Muscle layer of duodenum (tissue), 2 donors: ENCODE results near the gene POLR3C.
"Not testable (repeated sequence)": the region's sequence is repeated elsewhere in the genome, so short reads cannot be mapped to it uniquely, and the experiment has no call there.

ENCODE experiments used
- H3K27ac ChIP-seq: one replicate; pipeline ENCODE4 v1.7.0; 2013; ENCODE audit warnings: mild to moderate bottlenecking, low read length
- H3K27me3 ChIP-seq: one replicate; pipeline ENCODE4 v1.7.0; 2013; ENCODE audit warnings: low read depth, mild to moderate bottlenecking, control low read depth, low read length
- H3K36me3 ChIP-seq, 2 donors: one replicate each; pipeline ENCODE4 v1.7.0; 2013; ENCODE audit warnings: low read length in 2 of 2, control low read depth in 1 of 2, mild to moderate bottlenecking in 1 of 2; ENCODE audit not compliant: insufficient read depth in 2 of 2, control insufficient read depth in 1 of 2
- H3K4me1 ChIP-seq, 2 donors: one replicate each; pipeline ENCODE4 v1.7.0; 2013; ENCODE audit warnings: low read length in 2 of 2, mild to moderate bottlenecking in 2 of 2, control low read depth in 1 of 2, moderate library complexity in 1 of 2; ENCODE audit not compliant: insufficient read depth in 2 of 2, control insufficient read depth in 1 of 2
- H3K4me3 ChIP-seq, 2 donors: one replicate each; pipeline ENCODE4 v1.7.0; 2013; ENCODE audit warnings: low read length in 2 of 2, low read depth in 1 of 2, mild to moderate bottlenecking in 1 of 2
- H3K9me3 ChIP-seq, 2 donors: one replicate each; pipeline ENCODE4 v1.7.0; 2013; ENCODE audit warnings: low read length in 2 of 2, control low read depth in 1 of 2, mild to moderate bottlenecking in 1 of 2; ENCODE audit not compliant: control insufficient read depth in 1 of 2
- donor health status: healthy.

Gene POLR3C, protein sequence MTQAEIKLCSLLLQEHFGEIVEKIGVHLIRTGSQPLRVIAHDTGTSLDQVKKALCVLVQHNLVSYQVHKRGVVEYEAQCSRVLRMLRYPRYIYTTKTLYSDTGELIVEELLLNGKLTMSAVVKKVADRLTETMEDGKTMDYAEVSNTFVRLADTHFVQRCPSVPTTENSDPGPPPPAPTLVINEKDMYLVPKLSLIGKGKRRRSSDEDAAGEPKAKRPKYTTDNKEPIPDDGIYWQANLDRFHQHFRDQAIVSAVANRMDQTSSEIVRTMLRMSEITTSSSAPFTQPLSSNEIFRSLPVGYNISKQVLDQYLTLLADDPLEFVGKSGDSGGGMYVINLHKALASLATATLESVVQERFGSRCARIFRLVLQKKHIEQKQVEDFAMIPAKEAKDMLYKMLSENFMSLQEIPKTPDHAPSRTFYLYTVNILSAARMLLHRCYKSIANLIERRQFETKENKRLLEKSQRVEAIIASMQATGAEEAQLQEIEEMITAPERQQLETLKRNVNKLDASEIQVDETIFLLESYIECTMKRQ

GRCh38 chr1:145823565-145824498 lies at the start of gene POLR3C, which contains the start of gene RNF115:
TSS of gene POLR3C (plus strand) at chr1:145824200. CDS start at chr1:145825777, 1,577 bp downstream.
TSS of gene RNF115 (minus strand) at chr1:145824095. CDS start at chr1:145823873, 222 bp downstream.
- H3K27ac ChIP-seq, result peak within 1 kb of the TSS; percentile 94
- H3K27me3 ChIP-seq, result no peaks in the 10 kb centered on the region
- peaks cover 24 to 29% of the 10 kb centered on the region in 2 donors for H3K36me3 ChIP-seq
- no peaks in the 10 kb centered on the region for H3K9me3 ChIP-seq
- peak within 1 kb of the TSS; percentile 84 to 98 for H3K4me3 ChIP-seq
- H3K4me1 ChIP-seq, result peaks cover 0 to 11% of the 10 kb centered on the region in 2 donors

DNA sequence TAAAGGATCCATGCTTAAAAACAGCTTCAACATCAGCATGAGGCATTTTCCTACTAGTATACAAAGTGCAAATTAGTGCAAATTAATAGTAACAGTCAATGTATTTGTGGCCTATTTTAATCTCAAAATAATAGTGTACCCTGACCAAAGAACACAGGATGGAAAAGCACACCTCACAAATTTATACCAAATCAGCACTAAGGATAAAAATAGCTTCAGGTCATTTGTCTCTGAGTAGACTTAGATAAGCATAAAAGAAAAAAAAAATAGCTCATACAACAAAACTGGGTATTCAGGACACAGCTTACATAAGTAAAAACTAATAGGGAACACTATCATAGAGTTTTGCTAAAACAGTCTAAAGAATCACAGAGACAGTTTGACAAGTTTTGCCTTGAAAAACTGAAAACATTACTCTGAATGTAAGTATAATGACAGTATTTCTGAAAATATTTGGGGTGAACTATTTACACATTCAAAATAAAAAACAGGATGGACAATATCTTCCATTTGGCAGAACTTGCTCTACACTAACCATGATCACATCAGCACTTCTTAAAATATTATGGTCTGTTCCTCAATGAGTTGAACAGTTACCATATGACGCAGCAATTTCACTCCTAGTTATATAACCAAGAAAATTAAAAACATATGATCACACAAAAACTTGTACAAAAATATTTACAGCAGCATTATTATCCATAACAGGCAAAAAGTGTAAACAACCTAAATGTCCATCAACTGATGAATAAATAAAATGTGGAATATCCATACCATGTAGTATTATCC lies 46.4 kb upstream of the POLR3C start:
- Histone ChIP-seq H3K4me3 (no peak overlapping the region), H3K36me3 (peaks cover 0 to 8% of the 10 kb centered on the region in 2 donors), H3K27me3 (no peaks in the 10 kb centered on the region), H3K9me3 (no peaks in the 10 kb centered on the region), H3K27ac (no peak overlapping the region), H3K4me1 (peaks cover 0 to 5% of the 10 kb centered on the region in 2 donors)

GRCh38 chr1:145778146-145778540 lies 45.9 kb upstream of the POLR3C start:
- Histone ChIP-seq H3K36me3 (peaks cover 0 to 8% of the 10 kb centered on the region in 2 donors), H3K4me3 (no peak overlapping the region), H3K4me1 (peaks cover 0 to 5% of the 10 kb centered on the region in 2 donors), H3K27me3 (no peaks in the 10 kb centered on the region), H3K27ac (no peak overlapping the region), H3K9me3 (no peaks in the 10 kb centered on the region)

- H3K4me3 ChIP-seq, result peak overlapping the region in 1 of 2 donors; percentile 55
- no peaks in the 10 kb centered on the region for H3K27me3 ChIP-seq
- H3K36me3 ChIP-seq, result no peaks in the 10 kb centered on the region
- H3K4me1 ChIP-seq, result peaks cover 8 to 12% of the 10 kb centered on the region in 2 donors
- no peaks in the 10 kb centered on the region for H3K9me3 ChIP-seq
- peak overlapping the region; percentile 70 for H3K27ac ChIP-seq
Measured at GRCh38 chr1:145782272-145783099, 41.5 kb upstream of the POLR3C start.

- peak overlapping the region; percentile 70 for H3K27ac ChIP-seq
- H3K4me3 ChIP-seq, result peak overlapping the region; percentile 33 to 55
- H3K27me3 ChIP-seq, result no peaks in the 10 kb centered on the region
- peaks cover 6 to 12% of the 10 kb centered on the region in 2 donors for H3K4me1 ChIP-seq
- no peaks in the 10 kb centered on the region for H3K9me3 ChIP-seq
- H3K36me3 ChIP-seq, result peaks cover 7 to 8% of the 10 kb centered on the region in 2 donors
Measured at GRCh38 chr1:145784409-145784808, 39.6 kb upstream of the POLR3C start.

DNA sequence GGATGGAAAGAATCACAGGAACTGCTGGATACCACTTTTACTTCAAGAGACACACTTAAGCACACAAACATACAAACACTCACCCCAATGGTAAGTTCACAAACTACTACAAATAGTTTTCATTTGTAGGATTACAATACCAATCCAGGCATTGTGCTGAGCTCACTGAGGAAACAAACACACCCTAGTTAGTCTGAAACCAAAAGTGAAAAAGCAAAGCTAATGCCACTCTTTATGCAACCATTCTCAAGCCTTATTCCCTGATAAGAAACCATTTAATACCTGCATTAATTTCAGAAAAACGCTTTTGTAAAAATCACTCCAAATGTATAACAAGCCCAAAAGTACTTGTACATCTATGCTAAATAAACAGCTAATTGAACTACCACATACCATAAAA lies 38.5 kb upstream of the POLR3C start:
- H3K9me3 ChIP-seq, result no peaks in the 10 kb centered on the region
- peak overlapping the region; percentile 70 for H3K27ac ChIP-seq

GRCh38 chr1:145786271-145786670 lies 37.7 kb upstream of the POLR3C start:
- Histone ChIP-seq H3K27me3 (no peaks in the 10 kb centered on the region), H3K4me3 (no peak overlapping the region), H3K27ac (peak overlapping the region; percentile 70), H3K9me3 (no peaks in the 10 kb centered on the region), H3K36me3 (peaks cover 7 to 8% of the 10 kb centered on the region in 2 donors), H3K4me1 (peaks cover 6 to 12% of the 10 kb centered on the region in 2 donors)

More for the DNA sequence above, 38.5 kb upstream of the POLR3C start:
- Histone ChIP-seq H3K4me1 (peaks cover 6 to 12% of the 10 kb centered on the region in 2 donors), H3K4me3 (no peak overlapping the region), H3K27me3 (no peaks in the 10 kb centered on the region), H3K36me3 (peaks cover 7 to 8% of the 10 kb centered on the region in 2 donors)

GRCh38 chr1:145788580-145788979 lies 35.4 kb upstream of the POLR3C start:
- H3K9me3 ChIP-seq, result no peaks in the 10 kb centered on the region
- peaks cover 7 to 13% of the 10 kb centered on the region in 2 donors for H3K36me3 ChIP-seq
- no peak overlapping the region for H3K4me3 ChIP-seq
- no peaks in the 10 kb centered on the region for H3K27me3 ChIP-seq
- no peak overlapping the region for H3K27ac ChIP-seq
- H3K4me1 ChIP-seq, result peaks cover 6 to 12% of the 10 kb centered on the region in 2 donors

- H3K27me3 ChIP-seq, H3K9me3 ChIP-seq: not testable (repeated sequence)
Measured at GRCh38 chr1:145791860-145792259, 32.1 kb upstream of the POLR3C start.

DNA sequence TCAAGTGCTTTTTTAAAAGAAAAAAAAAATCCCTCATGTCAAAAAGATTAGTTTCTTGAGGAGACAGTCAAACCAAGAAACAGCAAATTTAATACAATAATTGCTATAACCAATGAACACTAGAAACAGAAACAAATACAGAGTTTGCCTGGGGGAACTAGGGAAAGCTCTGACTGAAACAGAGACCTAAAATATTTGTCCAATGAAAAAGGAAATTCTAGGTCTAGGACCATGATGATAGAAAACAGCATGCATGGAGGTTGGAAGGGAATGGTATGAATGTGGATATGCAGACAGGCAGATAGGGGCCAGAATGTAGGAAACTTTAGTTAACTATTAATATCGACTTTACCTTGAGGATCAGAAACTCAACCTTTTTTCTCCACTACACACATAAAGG lies 31.5 kb upstream of the POLR3C start:
- Histone ChIP-seq H3K36me3 (peaks cover 7 to 13% of the 10 kb centered on the region in 2 donors), H3K4me1 (no peaks in the 10 kb centered on the region), H3K27me3 (no peaks in the 10 kb centered on the region), H3K4me3 (no peak overlapping the region), H3K9me3 (peaks cover 5 to 7% of the 10 kb centered on the region in 2 donors), H3K27ac (no peak overlapping the region)

More at GRCh38 chr1:145791860-145792259, 32.1 kb upstream of the POLR3C start:
- not testable (repeated sequence) for H3K4me1 ChIP-seq, H3K4me3 ChIP-seq, H3K27ac ChIP-seq
- peaks cover 7 to 13% of the 10 kb centered on the region in 2 donors for H3K36me3 ChIP-seq
